A204.1 (cell line): ENCODE measurements around the gene TEAD4.

Experiments
- FAIRE-seq: peaks from 2 replicates; lab custom pipeline; 2012; peaks lifted over from hg19 to GRCh38; lab: Jason Lieb, UNC

The TEAD4 gene

GRCh38 chr12:2960996-2961616 is 1.9 kb downstream of the TEAD4 start:
- no peak for FAIRE-seq

- no peak for FAIRE-seq
Observed at GRCh38 chr12:2961705-2962104, 2.5 kb downstream of the TEAD4 start.

- FAIRE-seq: no peak
Observed at GRCh38 chr12:2963154-2963759, 4.1 kb downstream of the TEAD4 start.

- no peak for FAIRE-seq
Observed at GRCh38 chr12:2963760-2964292, 4.6 kb downstream of the TEAD4 start.

- FAIRE-seq: no peak
Observed at GRCh38 chr12:2967651-2968050, 8.5 kb downstream of the TEAD4 start.

GRCh38 chr12:2970744-2971143 is 11.5 kb downstream of the TEAD4 start:
- FAIRE-seq: no peak

GRCh38 chr12:2973566-2973965 is 14.4 kb downstream of the TEAD4 start:
- no peak for FAIRE-seq

GRCh38 chr12:2974560-2974971 is 15.4 kb downstream of the TEAD4 start:
- FAIRE-seq: no peak

- FAIRE-seq: no peak
Observed at GRCh38 chr12:2976581-2976996, 17.4 kb downstream of the TEAD4 start.

- FAIRE-seq: no peak
Observed at GRCh38 chr12:2977776-2978175, 18.6 kb downstream of the TEAD4 start.

- no peak for FAIRE-seq
Observed at GRCh38 chr12:2979806-2980205, 20.6 kb downstream of the TEAD4 start.

GRCh38 chr12:2980630-2981029 is 21.4 kb downstream of the TEAD4 start:
- FAIRE-seq: no peak

GRCh38 chr12:2982361-2982760 is 23.2 kb downstream of the TEAD4 start:
- FAIRE-seq: no peak

- no peak for FAIRE-seq
Observed at GRCh38 chr12:2984249-2984648, 25.1 kb downstream of the TEAD4 start.

GRCh38 chr12:2984698-2985097 is 25.5 kb downstream of the TEAD4 start:
- no peak for FAIRE-seq

GRCh38 chr12:2986876-2987275 is 27.7 kb downstream of the TEAD4 start:
- no peak for FAIRE-seq

- FAIRE-seq: no peak
Observed at GRCh38 chr12:2988494-2988893, 29.3 kb downstream of the TEAD4 start.

GRCh38 chr12:2992724-2993123 is 33.5 kb downstream of the TEAD4 start:
- FAIRE-seq: no peak

GRCh38 chr12:2997989-2998670 is 38.9 kb downstream of the TEAD4 start:
- no peak for FAIRE-seq

GRCh38 chr12:2998789-2999264 is 39.6 kb downstream of the TEAD4 start:
- no peak for FAIRE-seq

GRCh38 chr12:2999265-2999841 is 40.2 kb downstream of the TEAD4 start:
- FAIRE-seq: no peak

- no peak for FAIRE-seq
Observed at GRCh38 chr12:3000548-3001275, 41.5 kb downstream of the TEAD4 start.
